Neutrophil (primary cell): ENCODE measurements around the gene ERICH6.

Source experiments
- H3K27ac ChIP-seq: fragments of 200-600 bp; sonication (generic); 2 replicates; pipeline ENCODE4 v1.5.1; 2016; ENCODE audit warnings: mild to moderate bottlenecking, moderate library complexity
- H3K27me3 ChIP-seq: fragments of 200-600 bp; sonication (generic); 2 replicates; pipeline ENCODE4 v1.6.0; 2016; ENCODE audit warnings: mild to moderate bottlenecking
- H3K36me3 ChIP-seq: fragments of 200-600 bp; sonication (generic); 2 replicates; pipeline ENCODE4 v1.5.1; 2017
- H3K4me1 ChIP-seq, 2 experiments: fragments of 200-600 bp in 1 of 2; sonication (generic) in 1 of 2; 1 replicate in 1 of 2; 2 replicates in 1 of 2; pipeline versions ENCODE4 v1.5.1 to v1.6.1; 2013 to 2016; ENCODE audit warnings: low read depth in 1 of 2, low read length in 1 of 2, mild to moderate bottlenecking in 1 of 2, moderate library complexity in 1 of 2; ENCODE audit not compliant: control insufficient read depth in 1 of 2, insufficient read depth in 1 of 2
- H3K4me3 ChIP-seq, 2 experiments: fragments of 200-600 bp in 1 of 2; sonication (generic) in 1 of 2; 1 replicate in 1 of 2; 2 replicates in 1 of 2; pipeline ENCODE4 v1.5.1; 2013 to 2016; ENCODE audit warnings: low read depth in 1 of 2, low read length in 1 of 2, mild to moderate bottlenecking in 1 of 2, moderate library complexity in 1 of 2
- H3K9me3 ChIP-seq: fragments of 200-600 bp; sonication (generic); 2 replicates; pipeline ENCODE4 v1.5.1; 2016
- TF ChIP-seq, protein P1 (sequence below): fragments of 200-600 bp; sonication (generic); IDR thresholded peaks from 2 replicates; pipeline ENCODE4 v1.5.1; 2016; ENCODE audit warnings: antibody characterized with exemption

The ERICH6 gene

GRCh38 chr3:150746791-150747590, 43.3 kb upstream of the ERICH6 start:
- Histone ChIP-seq H3K9me3 (no peaks in the 10 kb centered on the region), H3K27ac (peak overlapping the region; percentile 28), H3K27me3 (no peaks in the 10 kb centered on the region), H3K4me1 (peaks cover 13 to 23% of the 10 kb centered on the region in 2 experiments), H3K4me3 (no peak overlapping the region), H3K36me3 (peaks cover 5% of the 10 kb centered on the region)
- TF ChIP-seq, protein P1, sequence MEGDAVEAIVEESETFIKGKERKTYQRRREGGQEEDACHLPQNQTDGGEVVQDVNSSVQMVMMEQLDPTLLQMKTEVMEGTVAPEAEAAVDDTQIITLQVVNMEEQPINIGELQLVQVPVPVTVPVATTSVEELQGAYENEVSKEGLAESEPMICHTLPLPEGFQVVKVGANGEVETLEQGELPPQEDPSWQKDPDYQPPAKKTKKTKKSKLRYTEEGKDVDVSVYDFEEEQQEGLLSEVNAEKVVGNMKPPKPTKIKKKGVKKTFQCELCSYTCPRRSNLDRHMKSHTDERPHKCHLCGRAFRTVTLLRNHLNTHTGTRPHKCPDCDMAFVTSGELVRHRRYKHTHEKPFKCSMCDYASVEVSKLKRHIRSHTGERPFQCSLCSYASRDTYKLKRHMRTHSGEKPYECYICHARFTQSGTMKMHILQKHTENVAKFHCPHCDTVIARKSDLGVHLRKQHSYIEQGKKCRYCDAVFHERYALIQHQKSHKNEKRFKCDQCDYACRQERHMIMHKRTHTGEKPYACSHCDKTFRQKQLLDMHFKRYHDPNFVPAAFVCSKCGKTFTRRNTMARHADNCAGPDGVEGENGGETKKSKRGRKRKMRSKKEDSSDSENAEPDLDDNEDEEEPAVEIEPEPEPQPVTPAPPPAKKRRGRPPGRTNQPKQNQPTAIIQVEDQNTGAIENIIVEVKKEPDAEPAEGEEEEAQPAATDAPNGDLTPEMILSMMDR, result no peak

GRCh38 chr3:150745832-150746231, 42.1 kb upstream of the ERICH6 start:
- peaks cover 13 to 23% of the 10 kb centered on the region in 2 experiments for H3K4me1 ChIP-seq
- peaks cover 14% of the 10 kb centered on the region for H3K36me3 ChIP-seq
- no peak overlapping the region for H3K4me3 ChIP-seq
- H3K27me3 ChIP-seq, result no peaks in the 10 kb centered on the region
- no peak overlapping the region for H3K27ac ChIP-seq
- TF ChIP-seq, protein P1, result no peak
- H3K9me3 ChIP-seq, result no peaks in the 10 kb centered on the region

GRCh38 chr3:150744919-150745211, 41.1 kb upstream of the ERICH6 start:
- no peaks in the 10 kb centered on the region for H3K9me3 ChIP-seq
- H3K4me1 ChIP-seq, result peaks cover 13 to 24% of the 10 kb centered on the region in 2 experiments
- TF ChIP-seq, protein P1, result no peak
- peaks cover 17% of the 10 kb centered on the region for H3K36me3 ChIP-seq
- no peak overlapping the region for H3K27ac ChIP-seq
- H3K4me3 ChIP-seq, result no peak overlapping the region
- H3K27me3 ChIP-seq, result no peaks in the 10 kb centered on the region

DNA sequence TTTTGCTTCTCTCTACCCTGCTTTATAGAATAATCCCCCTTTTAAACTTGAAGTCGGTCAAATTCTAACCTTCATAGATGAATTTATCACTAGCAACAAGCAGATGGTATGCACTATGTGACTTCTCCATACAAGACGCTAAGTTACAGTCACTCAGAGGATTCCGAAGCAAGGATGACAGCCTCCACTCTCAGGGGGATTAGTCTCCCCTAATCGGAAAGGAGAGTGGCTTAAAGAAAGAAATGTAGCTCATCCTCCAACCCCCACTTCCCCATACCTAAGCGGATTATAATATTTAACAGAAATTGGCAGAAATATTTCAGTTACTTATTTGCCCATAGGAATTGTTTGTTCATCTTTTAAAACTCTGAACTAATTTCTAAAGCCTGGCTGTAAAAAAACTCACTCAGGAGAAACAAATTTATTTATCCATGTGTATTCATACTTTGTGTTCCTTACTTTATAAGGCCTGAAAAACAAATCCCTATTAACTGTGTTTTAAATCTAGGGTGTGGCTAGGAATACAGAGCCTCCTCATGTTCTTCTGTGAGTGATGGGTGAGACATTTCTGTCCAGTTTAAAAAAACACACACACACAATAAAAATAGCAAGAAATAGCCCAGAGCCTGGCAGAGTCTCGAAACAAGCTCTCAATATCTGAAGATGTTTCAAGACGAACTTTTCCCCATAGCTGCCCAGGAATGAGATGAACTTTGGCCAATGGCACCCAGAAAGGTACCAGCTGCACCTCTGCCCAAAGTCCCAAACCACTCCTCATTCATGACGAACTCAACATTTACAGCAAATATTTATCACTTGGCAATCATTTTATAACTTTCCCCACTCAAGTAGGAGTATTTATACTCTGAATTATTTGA, 40.6 kb upstream of the ERICH6 start:
- peaks cover 13 to 25% of the 10 kb centered on the region in 2 experiments for H3K4me1 ChIP-seq
- H3K36me3 ChIP-seq, result peaks cover 17% of the 10 kb centered on the region
- no peak overlapping the region for H3K27ac ChIP-seq
- no peaks in the 10 kb centered on the region for H3K27me3 ChIP-seq
- H3K9me3 ChIP-seq, result no peaks in the 10 kb centered on the region
- TF ChIP-seq, protein P1, result no peak
- H3K4me3 ChIP-seq, result no peak overlapping the region

DNA sequence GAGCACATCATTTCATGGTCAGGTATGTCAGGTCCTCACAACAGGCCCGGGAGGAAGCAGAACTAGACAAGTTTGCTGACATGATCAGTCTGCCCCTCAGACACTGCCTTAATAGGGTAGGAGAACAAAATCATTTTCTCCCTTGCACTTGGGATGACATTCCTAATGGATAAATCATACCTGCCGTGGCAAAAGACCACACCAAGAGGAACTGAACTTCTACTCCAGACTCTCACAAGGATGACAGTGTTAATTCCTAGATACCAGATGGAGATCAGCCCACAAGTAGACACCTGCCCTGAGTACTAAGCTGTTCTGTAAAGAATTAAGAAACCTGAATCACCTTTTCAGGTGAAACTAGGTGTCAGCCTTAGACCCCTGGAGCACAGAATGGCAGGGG, 39.8 kb upstream of the ERICH6 start:
- TF ChIP-seq, protein P1, result no peak
- Histone ChIP-seq H3K4me3 (no peak overlapping the region), H3K9me3 (no peaks in the 10 kb centered on the region), H3K27ac (no peak overlapping the region), H3K4me1 (peaks cover 16 to 27% of the 10 kb centered on the region in 2 experiments), H3K27me3 (no peaks in the 10 kb centered on the region), H3K36me3 (peaks cover 17% of the 10 kb centered on the region)
